BE2C (cell line): ENCODE measurements around the gene MACF1.

ENCODE experiments used
- DNase-seq: peaks from one replicate; pipeline ENCODE4 v3.0.0-alpha.2; 2020
- H3K27me3 ChIP-seq: fragments of 250-450 bp; sonication (Bioruptor Pico); 2 replicates; pipeline ENCODE4 v1.5.1; 2020; ENCODE audit warnings: mild to moderate bottlenecking
- H3K36me3 ChIP-seq: fragments of 250-450 bp; sonication (Bioruptor Pico); 2 replicates; pipeline ENCODE4 v1.5.1; 2020; ENCODE audit warnings: mild to moderate bottlenecking
- H3K4me1 ChIP-seq: fragments of 250-450 bp; sonication (Bioruptor Pico); 2 replicates; pipeline ENCODE4 v1.5.1; 2020
- H3K4me3 ChIP-seq: 2 replicates; pipeline ENCODE4 v1.5.1; 2011; ENCODE audit warnings: low read depth, low read length
- H3K9me3 ChIP-seq: fragments of 250-450 bp; sonication (Bioruptor Pico); 2 replicates; pipeline ENCODE4 v1.5.1; 2020
- CTCF ChIP-seq: IDR thresholded peaks from 2 replicates; pipeline ENCODE4 v1.5.1; 2012; ENCODE audit warnings: mild to moderate bottlenecking, low read depth, low read length

Gene MACF1

DNA sequence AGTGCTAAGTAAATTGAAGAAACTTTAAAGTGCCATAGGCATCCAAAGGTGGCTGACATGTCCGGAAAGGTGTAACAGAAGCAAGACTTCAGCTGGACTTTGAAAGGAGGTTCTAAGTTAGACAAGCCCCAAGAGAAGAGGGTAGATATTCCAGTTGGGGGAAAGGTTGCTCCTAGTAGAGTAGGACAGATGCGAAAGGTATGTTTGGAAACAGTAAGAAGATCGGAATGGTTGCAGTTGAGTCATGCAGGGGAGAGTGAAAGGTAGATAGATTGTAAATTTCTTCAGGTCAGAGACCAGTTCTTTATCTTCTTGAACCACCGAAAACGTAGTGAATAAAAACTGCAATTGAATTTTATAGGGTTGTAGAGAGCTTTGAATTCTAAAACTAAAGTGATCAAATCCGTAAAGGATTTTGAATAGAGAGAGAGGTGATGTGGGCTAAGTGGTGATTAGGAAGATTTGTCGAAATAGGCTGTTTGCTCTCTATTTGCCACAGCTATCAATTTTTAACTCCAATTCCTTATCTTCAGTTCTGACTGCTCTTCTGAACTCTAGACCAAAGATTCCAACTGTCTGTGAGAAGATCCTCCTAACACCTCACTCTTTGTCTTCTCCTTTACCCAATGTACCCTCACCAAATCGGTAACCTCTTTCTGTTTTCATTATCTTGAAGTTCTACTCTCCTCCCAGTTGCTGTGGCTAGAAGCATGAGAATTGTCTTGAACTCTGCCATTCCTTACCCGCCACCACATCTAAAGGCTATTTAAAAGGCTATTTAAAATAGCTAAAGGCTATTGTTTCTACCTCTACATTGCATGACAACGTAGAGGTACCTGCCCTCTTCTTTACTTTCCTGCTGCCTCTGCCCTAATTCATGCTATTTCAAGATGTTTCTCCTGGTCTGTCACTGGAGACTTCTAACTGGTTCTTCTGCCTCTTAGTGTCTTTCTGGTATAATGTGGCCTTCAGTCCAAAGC, 16.7 kb downstream of the MACF1 start:
- no peak for TF ChIP-seq CTCF
- no peak overlapping the region for H3K4me3 ChIP-seq
- H3K4me1 ChIP-seq, result no peaks in the 10 kb centered on the region
- DNase-seq, result no peak
- no peaks in the 10 kb centered on the region for H3K36me3 ChIP-seq
- H3K9me3 ChIP-seq, result no peaks in the 10 kb centered on the region
- no peaks in the 10 kb centered on the region for H3K27me3 ChIP-seq

DNA sequence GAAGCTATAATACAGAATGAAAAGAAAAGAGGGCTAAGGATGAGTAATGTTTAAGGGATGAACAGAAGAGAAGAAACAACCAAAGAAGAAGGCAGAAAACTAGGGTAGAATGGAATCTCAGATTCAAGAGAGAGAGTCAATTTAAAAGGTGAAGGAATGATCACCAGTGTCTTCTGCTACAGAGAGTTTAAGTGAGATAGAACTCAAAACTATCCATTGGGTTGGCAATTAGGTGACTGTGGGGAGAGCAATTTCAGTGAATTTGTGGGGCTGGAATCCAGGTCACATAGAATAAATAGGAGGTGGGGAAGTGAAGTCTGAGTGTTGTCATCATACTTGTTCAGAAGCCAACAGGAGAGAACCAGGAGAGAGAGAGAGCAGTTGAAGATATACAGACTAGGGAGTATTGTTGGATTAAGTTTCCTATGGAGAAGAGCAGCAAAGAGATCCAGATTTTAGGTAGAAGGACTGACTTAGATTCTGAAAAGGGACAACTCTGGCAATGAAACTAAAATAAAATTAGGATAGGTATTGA, 19.9 kb downstream of the MACF1 start:
- Histone ChIP-seq H3K27me3 (no peaks in the 10 kb centered on the region), H3K4me3 (no peak overlapping the region), H3K4me1 (no peaks in the 10 kb centered on the region), H3K36me3 (no peaks in the 10 kb centered on the region), H3K9me3 (no peaks in the 10 kb centered on the region)
- no peak for DNase-seq
- TF ChIP-seq CTCF, result no peak

GRCh38 chr1:39226836-39227235, 22.3 kb downstream of the MACF1 start:
- Histone ChIP-seq H3K27me3 (no peaks in the 10 kb centered on the region), H3K4me1 (no peaks in the 10 kb centered on the region), H3K36me3 (no peaks in the 10 kb centered on the region), H3K4me3 (no peak overlapping the region), H3K9me3 (no peaks in the 10 kb centered on the region)
- TF ChIP-seq CTCF, result no peak
- DNase-seq, result no peak

DNA sequence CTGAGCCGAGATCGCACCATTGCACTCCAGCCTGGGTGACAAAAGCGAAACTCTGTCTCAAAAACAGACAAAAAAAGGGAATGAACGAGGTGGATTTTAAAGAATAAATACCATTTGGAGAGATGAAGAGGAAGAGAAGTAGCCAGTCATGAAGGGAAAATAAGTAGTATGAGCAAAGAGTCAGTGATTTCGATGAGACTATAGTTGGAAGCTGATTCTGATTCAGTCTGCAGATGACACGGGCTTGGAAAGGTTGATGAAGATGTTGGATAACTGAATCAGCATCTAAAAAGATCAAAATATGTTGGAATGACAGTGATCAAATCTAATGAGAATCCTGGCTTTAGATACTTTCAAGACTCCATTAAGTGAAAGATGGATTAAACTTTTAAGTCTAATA, 23.8 kb downstream of the MACF1 start:
- no peaks in the 10 kb centered on the region for H3K4me1 ChIP-seq
- TF ChIP-seq CTCF, result no peak
- DNase-seq, result no peak
- H3K4me3 ChIP-seq, result no peak overlapping the region
- H3K9me3 ChIP-seq, result no peaks in the 10 kb centered on the region
- no peaks in the 10 kb centered on the region for H3K27me3 ChIP-seq
- H3K36me3 ChIP-seq, result no peaks in the 10 kb centered on the region

DNA sequence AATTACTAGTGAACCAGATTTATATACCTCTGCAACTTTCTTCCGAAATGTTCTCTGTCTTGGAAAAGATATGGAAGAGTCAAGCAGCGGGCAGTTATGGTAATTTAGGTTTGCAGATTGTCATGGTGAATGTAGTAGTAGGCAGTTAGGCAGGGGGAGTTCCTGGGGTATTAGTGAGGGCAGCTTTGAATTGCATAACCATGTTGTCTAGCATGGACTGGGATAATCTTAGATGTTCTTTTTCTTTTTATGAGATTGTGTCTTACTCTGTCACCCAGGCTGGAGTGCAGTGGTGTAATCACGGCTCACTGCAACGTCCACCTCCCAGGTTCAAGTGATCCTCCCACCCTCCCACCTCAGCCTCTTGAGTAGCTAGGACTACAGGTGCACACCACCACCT, 25.0 kb downstream of the MACF1 start:
- Histone ChIP-seq H3K4me3 (no peak overlapping the region), H3K9me3 (no peaks in the 10 kb centered on the region), H3K36me3 (no peaks in the 10 kb centered on the region), H3K4me1 (no peaks in the 10 kb centered on the region), H3K27me3 (no peaks in the 10 kb centered on the region)
- no peak for TF ChIP-seq CTCF
- DNase-seq, result no peak
